Endothelial cell (in vitro differentiated cells): ENCODE measurements around the gene CYP27C1. TPM values are rescaled to one million over a fixed set of nuclear protein-coding genes. Genes with fewer than 3 reads are reported as not detected.

Experiments
- DNase-seq: peaks from one replicate; pipeline ENCODE4 v3.0.0; 2021; ENCODE audit warnings: low spot score
- H3K27ac Mint-ChIP-seq: one replicate; pipeline ENCODE4 v1.8.0; 2021; ENCODE audit warnings: mixed read lengths, inconsistent platforms; ENCODE audit not compliant: unreplicated experiment
- H3K27me3 Mint-ChIP-seq: one replicate; pipeline ENCODE4 v1.8.0; 2021; ENCODE audit warnings: mild to moderate bottlenecking, moderate library complexity, mixed read lengths, inconsistent platforms; ENCODE audit not compliant: unreplicated experiment
- H3K36me3 Mint-ChIP-seq: one replicate; pipeline ENCODE4 v1.8.0; 2021; ENCODE audit warnings: mild to moderate bottlenecking, low read depth, mixed read lengths, inconsistent platforms; ENCODE audit not compliant: unreplicated experiment
- H3K4me1 Mint-ChIP-seq: one replicate; pipeline ENCODE4 v1.8.0; 2021; ENCODE audit warnings: mild to moderate bottlenecking, mixed read lengths, inconsistent platforms; ENCODE audit not compliant: unreplicated experiment
- H3K4me3 Mint-ChIP-seq: one replicate; pipeline ENCODE4 v1.8.0; 2021; ENCODE audit warnings: mild to moderate bottlenecking, mixed read lengths, inconsistent platforms; ENCODE audit not compliant: unreplicated experiment
- H3K9me3 Mint-ChIP-seq: one replicate; pipeline ENCODE4 v1.8.0; 2021; ENCODE audit warnings: mixed read lengths, inconsistent platforms; ENCODE audit not compliant: unreplicated experiment
- total RNA-seq: library from RNA; stranded (reverse); fragmentation: NEBNext Ultra II Directional; extraction: Animal tissue kit (Norgen Biotek cat#: 25700); gene quantifications from one replicate; pipeline ENCODE4 v1.2.1, GENCODE V29; 2021; ENCODE audit not compliant: unreplicated experiment
- TF ChIP-seq, protein P1 (sequence below): fragments of 200-600 bp; sonication (generic); IDR thresholded peaks from one replicate; pipeline ENCODE4 v1.5.0; 2021; ENCODE audit warnings: antibody characterized with exemption; ENCODE audit not compliant: unreplicated experiment

Gene CYP27C1
- total RNA-seq, 1 donor from 2014 or later = 6.4 TPM

DNA sequence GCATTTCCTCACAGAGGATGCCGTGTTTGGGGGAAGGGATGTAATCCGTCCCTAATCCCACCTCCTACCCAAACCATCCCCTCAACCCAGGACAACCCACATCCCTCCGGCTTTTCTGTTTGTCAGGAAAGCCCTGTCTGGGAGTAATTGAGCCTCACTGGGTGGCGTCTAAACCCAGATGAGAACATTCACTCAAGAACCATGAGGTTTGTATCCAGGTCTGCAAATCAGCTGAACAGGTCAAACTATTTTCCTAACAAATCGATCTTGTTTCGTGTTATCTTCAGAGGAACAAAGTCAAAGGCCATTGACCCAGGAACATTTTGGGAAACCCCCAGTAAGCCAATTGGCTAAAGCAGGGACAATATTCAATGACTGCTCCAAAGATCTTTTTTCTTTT lies 25.7 kb downstream of the CYP27C1 start:
- no peak for DNase-seq
- H3K27me3 Mint-ChIP-seq = peaks cover 2% of the 10 kb centered on the region
- peaks cover 22% of the 10 kb centered on the region for H3K4me1 Mint-ChIP-seq
- H3K27ac Mint-ChIP-seq = no peak overlapping the region
- H3K9me3 Mint-ChIP-seq = no peaks in the 10 kb centered on the region
- peaks cover 36% of the 10 kb centered on the region for H3K36me3 Mint-ChIP-seq
- TF ChIP-seq, protein P1, sequence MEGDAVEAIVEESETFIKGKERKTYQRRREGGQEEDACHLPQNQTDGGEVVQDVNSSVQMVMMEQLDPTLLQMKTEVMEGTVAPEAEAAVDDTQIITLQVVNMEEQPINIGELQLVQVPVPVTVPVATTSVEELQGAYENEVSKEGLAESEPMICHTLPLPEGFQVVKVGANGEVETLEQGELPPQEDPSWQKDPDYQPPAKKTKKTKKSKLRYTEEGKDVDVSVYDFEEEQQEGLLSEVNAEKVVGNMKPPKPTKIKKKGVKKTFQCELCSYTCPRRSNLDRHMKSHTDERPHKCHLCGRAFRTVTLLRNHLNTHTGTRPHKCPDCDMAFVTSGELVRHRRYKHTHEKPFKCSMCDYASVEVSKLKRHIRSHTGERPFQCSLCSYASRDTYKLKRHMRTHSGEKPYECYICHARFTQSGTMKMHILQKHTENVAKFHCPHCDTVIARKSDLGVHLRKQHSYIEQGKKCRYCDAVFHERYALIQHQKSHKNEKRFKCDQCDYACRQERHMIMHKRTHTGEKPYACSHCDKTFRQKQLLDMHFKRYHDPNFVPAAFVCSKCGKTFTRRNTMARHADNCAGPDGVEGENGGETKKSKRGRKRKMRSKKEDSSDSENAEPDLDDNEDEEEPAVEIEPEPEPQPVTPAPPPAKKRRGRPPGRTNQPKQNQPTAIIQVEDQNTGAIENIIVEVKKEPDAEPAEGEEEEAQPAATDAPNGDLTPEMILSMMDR = no peak
- H3K4me3 Mint-ChIP-seq = no peak overlapping the region

DNA sequence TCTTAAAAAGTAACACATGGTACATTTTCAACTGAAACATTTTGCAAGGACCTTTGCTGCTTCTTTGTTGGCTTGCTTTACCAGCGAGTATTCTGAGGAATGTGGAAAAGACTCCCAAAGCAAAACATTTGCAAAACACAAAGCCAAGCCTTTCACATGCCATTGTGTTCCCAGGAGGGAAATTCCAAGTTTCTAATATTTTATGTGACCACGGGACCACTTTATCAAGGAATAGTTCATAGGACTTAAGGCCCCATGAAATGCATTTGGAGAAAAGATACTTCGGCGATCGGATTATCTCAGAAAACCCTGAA lies 26.2 kb downstream of the CYP27C1 start:
- TF ChIP-seq, protein P1 = no peak
- Mint-ChIP-seq H3K4me3 (no peak overlapping the region), H3K9me3 (no peaks in the 10 kb centered on the region), H3K36me3 (peaks cover 33% of the 10 kb centered on the region), H3K27ac (no peak overlapping the region), H3K4me1 (peaks cover 22% of the 10 kb centered on the region), H3K27me3 (peaks cover 2% of the 10 kb centered on the region)
- DNase-seq = no peak

DNA sequence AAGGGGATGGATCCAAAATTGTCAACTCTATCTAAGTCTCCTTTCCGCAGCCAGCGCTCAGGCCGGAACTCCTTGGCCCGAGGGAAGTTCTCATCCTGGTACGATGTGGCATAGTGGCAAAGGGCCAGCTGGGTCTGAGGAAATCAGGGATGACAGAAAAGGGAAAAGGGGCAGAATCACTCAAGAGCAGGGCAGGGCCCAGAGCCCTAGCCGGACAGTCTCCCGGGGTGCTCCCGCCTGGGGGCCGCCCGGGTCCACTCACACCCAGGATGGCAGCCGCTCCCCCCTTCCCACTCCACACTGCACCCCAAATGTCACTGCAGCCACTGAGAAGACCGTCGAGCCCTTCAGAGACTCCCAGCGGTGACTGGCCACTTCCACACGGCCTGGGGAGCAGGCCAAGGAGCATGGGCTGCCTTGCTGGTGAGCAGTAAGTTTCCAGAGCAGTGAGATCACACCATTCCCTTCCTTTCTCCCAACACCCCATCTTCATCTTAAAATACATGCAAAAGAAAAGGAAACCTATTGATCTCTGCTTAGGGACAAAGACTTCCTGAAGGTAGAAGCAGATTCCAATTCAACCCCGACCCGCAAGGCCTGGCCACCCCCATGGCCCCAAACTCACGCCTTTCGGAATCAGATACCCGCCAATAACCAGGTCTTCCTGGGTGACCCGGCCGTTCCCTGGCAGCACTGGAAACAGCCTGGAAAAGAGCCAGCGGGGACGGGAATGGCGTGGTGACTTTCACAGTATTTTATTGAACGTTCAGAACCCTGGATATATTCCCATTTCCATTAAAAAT lies 26.7 kb downstream of the CYP27C1 start:
- Mint-ChIP-seq H3K9me3 (no peaks in the 10 kb centered on the region), H3K36me3 (peaks cover 33% of the 10 kb centered on the region), H3K27ac (peak overlapping the region; percentile 11), H3K4me3 (no peak overlapping the region), H3K27me3 (peaks cover 3% of the 10 kb centered on the region), H3K4me1 (peaks cover 22% of the 10 kb centered on the region)
- DNase-seq = no peak
- TF ChIP-seq, protein P1 = no peak

DNA sequence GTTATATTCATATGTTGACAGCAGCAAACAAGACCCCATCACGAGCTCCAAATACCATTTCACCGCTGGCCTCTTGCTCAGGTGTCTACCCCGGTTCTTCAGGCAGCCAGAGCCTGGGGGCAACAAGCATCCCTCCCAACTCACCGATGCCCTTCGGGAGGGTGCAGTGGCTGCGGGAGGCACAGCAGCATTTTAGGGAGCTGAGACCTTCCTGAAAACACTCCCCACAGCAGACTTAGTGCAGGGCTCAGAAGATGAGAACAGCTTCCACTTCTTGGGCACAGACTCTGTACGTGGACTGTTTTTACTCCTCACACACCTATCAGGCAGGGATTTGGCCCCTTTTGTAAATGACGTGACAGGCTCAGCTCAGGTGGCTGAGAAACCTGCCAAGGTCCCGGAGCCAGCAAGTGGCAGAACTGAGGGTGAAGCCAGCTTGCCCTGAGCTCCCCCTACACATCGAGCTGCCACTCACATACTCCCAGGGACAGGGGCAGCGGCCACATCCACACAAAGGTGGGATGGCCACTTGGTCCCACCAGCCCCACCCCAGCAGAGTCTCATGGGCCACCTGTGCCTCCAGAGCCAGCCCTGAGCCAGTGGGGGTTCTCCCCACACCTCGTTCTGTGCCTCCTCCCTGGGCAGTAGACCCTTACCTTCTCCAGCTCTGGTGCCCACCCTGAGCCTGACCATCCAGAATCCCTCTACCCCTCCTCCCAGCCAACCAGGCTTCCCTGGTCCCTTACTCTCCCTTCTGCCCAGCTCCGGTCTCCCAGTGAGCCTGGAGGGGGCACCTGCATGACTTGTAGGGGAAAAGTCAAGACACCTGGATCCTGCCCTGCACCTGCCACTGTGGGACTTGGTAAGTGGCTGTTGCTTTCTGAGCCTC lies 28.5 kb downstream of the CYP27C1 start:
- peak overlapping the region; percentile 24 for H3K4me3 Mint-ChIP-seq
- H3K36me3 Mint-ChIP-seq = peaks cover 25% of the 10 kb centered on the region
- H3K27ac Mint-ChIP-seq = no peak overlapping the region
- no peaks in the 10 kb centered on the region for H3K9me3 Mint-ChIP-seq
- TF ChIP-seq, protein P1 = no peak
- H3K4me1 Mint-ChIP-seq = peaks cover 23% of the 10 kb centered on the region
- H3K27me3 Mint-ChIP-seq = peaks cover 7% of the 10 kb centered on the region
- no peak for DNase-seq

DNA sequence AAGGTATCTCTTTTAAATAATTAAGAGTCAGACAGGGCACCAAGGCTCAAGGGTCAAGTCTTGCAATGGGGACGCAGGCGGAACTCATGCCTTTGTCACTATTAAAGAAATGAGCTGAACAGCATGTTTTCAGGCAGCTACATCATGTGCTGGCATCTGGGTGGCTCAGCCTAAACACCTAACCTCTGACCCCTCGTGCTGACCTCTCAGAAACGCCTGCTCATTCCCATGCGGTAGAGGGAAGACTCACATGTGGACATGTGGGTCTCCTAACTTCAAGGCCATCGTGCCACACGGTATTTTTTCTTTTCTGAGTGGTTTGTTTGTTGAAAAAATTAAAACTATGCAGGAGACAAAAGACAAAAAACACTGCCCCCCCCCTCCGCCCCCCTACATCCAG lies 31.3 kb downstream of the CYP27C1 start:
- no peak overlapping the region for H3K4me3 Mint-ChIP-seq
- peaks cover 22% of the 10 kb centered on the region for H3K36me3 Mint-ChIP-seq
- no peaks in the 10 kb centered on the region for H3K9me3 Mint-ChIP-seq
- TF ChIP-seq, protein P1 = no peak
- peaks cover 7% of the 10 kb centered on the region for H3K27me3 Mint-ChIP-seq
- no peak for DNase-seq
- H3K27ac Mint-ChIP-seq = no peak overlapping the region
- H3K4me1 Mint-ChIP-seq = peaks cover 33% of the 10 kb centered on the region
